T1000 (cell line): ENCODE data around the gene NADK.
A peak's percentile ranks its signal among the peaks of the same experiment; 100 is the strongest.
"Not testable (repeated sequence)": the region's sequence is repeated elsewhere in the genome, so short reads cannot be mapped to it uniquely, and the experiment has no call there.

ENCODE experiments used
- DNase-seq: peaks from one replicate; lab custom pipeline; 2025; ENCODE audit warnings: mixed read lengths; lab: John Stamatoyannopoulos, UW

The NADK gene

GRCh38 chr1:1763657-1764621, 14.3 kb downstream of the NADK start:
- DNase-seq: peak; percentile 91

- DNase-seq: no peak
Observed at GRCh38 chr1:1761504-1762376, 16.5 kb downstream of the NADK start.

- no peak for DNase-seq
Observed at GRCh38 chr1:1760715-1761114, 17.6 kb downstream of the NADK start.

- DNase-seq: no peak
Observed at GRCh38 chr1:1760345-1760650, 18.0 kb downstream of the NADK start.

- no peak for DNase-seq
Observed at GRCh38 chr1:1759456-1760344, 18.6 kb downstream of the NADK start.

GRCh38 chr1:1758692-1759455, 19.4 kb downstream of the NADK start:
- DNase-seq: no peak

GRCh38 chr1:1758059-1758621, 20.1 kb downstream of the NADK start:
- DNase-seq: no peak

GRCh38 chr1:1757422-1758058, 20.7 kb downstream of the NADK start:
- DNase-seq: no peak

GRCh38 chr1:1756661-1757421, 21.4 kb downstream of the NADK start:
- DNase-seq: no peak

GRCh38 chr1:1755852-1756251, 22.4 kb downstream of the NADK start:
- DNase-seq: no peak

GRCh38 chr1:1755426-1755825, 22.8 kb downstream of the NADK start:
- no peak for DNase-seq

GRCh38 chr1:1754051-1754815, 24.0 kb downstream of the NADK start:
- DNase-seq: no peak

GRCh38 chr1:1753607-1754005, 24.7 kb downstream of the NADK start:
- DNase-seq: no peak

- DNase-seq: no peak
Observed at GRCh38 chr1:1752636-1753606, 25.3 kb downstream of the NADK start.

- no peak for DNase-seq
Observed at GRCh38 chr1:1752190-1752589, 26.1 kb downstream of the NADK start.

GRCh38 chr1:1749941-1750340, 28.3 kb downstream of the NADK start:
- DNase-seq: not testable (repeated sequence)

GRCh38 chr1:1748686-1749321, 29.5 kb downstream of the NADK start:
- no peak for DNase-seq
